MM.1S (cell line): ENCODE results near the gene CFP.

Experiments
- CTCF ChIP-seq: fragments of 300-600 bp; sonication (generic); IDR thresholded peaks from 2 replicates; pipeline ENCODE4 v1.5.1; 2016; ENCODE audit warnings: antibody characterized with exemption, low read length, mixed read lengths
- EZH2 ChIP-seq: fragments of 300-600 bp; sonication (generic); optimal IDR thresholded peaks from 2 replicates; pipeline ENCODE3; 2017; ENCODE audit warnings: low read depth, mild to moderate bottlenecking, antibody characterized with exemption, low read length, mixed read lengths
- EZH2phosphoT487 ChIP-seq: fragments of 300-600 bp; sonication (generic); IDR thresholded peaks from 2 replicates; pipeline ENCODE4 v1.6.1; 2018; ENCODE audit warnings: antibody characterized with exemption, low read length

- TF ChIP-seq CTCF, result no peak
- no peak for TF ChIP-seq EZH2
- TF ChIP-seq EZH2phosphoT487, result no peak
Observed at GRCh38 chrX:47593522-47593921, 36.2 kb downstream of the CFP start.
